ENCODE data around the gene GGACT. TPM values are rescaled to one million over a fixed set of nuclear protein-coding genes. Genes with fewer than 3 reads are reported as not detected.
"Not testable (repeated sequence)": the region's sequence is repeated elsewhere in the genome, so short reads cannot be mapped to it uniquely, and the experiment has no call there.

Gene GGACT
- total RNA-seq, 1 experiment from 2014 or later = 1.8 TPM

DNA sequence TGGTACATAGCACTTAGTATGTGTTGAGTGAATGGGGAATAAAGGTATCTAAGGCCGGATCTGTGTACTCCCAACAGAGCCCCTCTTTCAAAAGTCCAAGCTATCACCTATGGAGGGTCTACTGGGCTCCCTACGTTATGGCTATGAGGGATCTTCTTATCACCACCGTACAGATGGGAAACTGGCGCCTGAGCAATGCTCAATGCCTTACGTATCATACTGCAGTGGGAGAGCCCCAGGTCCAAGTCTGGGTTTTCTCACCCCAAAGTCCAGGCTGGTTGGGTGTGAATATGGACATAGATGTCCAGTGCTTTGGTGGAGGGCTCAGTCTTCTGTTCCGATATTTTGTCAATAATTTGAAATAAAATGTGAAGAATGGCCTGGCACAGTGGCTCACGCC, 13.1 kb upstream of the GGACT start:
- DNase-seq (ENCODE audit: low read depth) = no peak

DNA sequence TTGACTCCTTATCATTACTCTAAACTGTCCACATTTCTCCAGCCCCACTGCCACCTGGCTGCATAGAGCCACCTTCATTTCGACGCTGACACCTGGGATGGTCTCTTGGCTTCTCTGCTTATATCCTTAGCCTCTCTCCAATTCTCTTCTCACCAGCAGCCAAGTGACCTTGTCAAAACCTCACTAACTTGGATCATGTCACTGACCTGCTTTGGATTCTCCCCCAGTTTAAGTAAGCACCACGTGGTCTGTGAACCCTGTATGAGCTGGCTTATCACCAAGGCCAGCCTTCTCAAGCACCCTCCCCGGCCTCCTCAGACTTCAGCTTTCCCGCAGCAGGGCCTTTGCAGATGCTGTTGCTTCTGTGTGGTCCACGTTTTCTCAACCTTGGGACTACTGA, 12.3 kb upstream of the GGACT start:
- DNase-seq (ENCODE audit: low read depth) = no peak

DNA sequence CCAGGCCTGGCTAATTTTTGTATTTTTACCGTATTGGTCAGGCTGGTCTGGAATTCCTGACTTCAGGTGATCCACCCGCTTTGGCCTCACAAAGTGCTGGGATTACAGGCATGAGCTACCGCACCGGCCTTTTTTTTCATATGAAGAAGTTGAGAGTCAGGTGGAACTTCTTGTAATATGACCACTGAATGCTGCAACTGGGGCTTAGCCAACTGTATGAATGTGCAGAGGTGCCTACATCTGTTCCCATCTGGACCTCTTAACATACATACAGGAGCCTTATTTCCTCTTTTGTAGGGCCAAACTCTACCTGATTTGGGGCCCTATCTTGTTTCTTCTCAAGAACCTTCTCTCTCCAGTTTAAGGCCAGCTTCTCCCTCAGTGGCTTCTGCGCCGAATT, 11.9 kb upstream of the GGACT start:
- no peak for DNase-seq (ENCODE audit: low read depth)

DNA sequence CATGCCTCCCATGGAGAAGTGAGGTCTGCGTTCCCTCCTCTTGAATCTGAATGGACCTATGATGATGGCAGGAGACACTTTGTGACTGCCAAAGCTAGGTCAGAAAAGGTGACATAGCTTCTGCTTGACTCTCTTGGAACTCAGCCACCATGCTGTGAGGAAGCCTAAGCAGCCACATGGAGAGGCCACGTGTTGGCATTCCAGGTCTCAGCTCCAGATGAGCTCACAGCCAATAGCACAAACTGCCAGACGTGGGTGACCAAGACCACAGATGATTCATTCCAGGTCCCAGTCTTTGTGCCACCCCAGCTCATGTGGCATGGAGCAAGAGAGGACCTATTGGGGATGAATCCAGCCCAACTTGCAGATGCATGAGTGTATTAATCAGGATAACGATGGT, 8.7 kb upstream of the GGACT start:
- DNase-seq (ENCODE audit: low read depth) = peak; percentile 19

DNA sequence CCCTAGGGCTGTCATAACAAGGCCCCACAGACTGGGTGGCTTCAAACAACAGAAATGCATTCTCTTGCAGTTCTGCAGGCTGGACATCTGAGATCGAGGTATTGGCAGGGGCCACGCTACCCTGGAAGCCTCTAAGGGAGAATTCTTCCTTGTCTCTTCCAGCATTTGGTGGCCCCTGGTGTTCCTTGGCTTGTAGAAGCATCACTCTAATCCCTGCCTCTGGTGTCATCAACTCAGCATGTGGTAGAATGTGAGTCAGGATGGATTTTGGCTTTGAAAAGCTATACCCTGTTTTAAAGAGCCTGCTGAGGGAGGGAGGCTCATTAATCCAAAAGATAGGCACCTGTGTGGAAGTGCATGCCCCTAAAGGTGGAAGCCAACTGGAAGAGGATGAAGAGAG, 7.9 kb upstream of the GGACT start:
- DNase-seq (ENCODE audit: low read depth) = no peak

DNA sequence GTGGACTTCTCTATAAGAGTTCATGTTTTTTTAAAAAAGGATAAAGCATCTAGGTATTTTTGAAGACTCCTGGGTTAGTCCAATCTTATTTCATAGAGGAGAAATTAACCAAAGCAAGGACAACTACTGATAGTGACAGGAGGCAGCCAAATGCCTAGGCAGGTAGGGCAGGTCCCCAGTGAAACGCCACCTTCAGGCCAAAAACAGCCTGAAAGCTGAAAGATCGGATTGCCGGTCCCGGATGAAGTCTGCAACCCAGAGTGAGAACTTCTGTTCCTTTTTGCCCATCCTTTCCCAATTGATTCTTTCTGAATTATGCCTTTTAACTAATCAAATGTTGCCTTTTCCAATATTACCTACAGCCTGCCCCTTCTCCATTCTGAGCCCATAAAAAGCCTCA, 6.1 kb upstream of the GGACT start:
- DNase-seq (ENCODE audit: low read depth) = no peak

DNA sequence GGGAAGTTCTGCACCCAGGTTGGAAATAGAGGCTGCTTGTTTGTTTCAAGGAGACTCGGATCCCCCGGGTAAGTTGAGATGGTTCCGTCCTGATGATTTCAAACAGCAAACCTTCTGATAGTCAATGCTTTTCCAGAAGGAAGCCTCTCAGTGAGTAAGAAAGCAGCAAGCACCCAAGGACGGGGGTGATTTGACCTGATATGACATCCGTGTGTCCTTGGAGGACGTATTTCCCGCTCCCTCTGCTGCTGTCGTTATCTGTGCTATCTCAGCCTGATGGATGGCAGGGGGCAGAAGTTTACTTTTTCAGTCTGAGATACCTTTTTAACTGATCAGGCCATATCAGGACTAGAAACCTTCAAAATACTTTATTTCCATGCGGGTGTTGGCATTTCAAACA, 5.7 kb upstream of the GGACT start:
- DNase-seq (ENCODE audit: low read depth) = no peak

DNA sequence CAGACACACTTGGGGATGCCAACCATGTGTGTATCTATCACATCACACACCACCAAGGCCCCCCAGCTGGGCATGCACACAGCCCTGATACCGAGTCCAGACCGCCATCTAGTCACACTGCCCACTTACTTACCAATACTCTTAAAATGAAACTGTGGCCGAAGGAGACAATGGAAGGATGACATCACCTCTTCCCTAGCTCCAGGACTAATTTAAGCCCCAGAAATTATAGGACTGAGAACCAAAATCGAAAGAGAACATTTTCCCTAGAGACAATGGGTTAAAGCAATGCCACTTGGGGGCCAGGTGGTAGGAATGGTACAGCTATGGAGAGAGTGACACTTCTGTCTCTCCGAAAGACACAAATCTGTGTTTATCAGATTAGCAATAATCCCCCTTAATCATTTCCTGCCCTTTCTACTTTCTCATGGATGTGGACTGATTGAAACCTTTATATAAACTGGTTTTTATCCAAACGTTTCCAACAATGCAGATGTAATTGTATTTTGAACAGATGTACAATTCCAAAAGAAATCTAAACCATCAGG, 663 bp upstream of the GGACT start:
- no peak for DNase-seq (ENCODE audit: low read depth)

DNA sequence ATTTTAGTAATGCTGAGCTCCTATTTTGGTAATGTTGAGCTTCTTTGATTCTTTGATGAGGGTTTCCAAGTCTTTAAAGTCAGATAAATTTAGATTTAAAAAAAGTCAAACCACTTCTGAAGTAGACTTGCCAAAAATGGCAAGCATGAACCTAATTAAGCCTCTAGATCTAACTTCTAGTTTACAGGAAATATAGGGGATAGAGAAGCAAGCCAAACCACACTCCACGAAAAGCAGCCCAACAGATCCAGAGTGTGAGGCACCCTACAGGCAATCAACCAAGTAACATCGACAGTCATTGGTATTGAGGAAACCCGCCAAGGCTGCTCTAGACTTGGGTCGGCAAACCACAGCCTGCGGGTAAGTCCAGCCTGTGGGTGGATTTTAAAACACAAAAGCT, 3.7 kb downstream of the GGACT start:
- DNase-seq (ENCODE audit: low read depth) = no peak

DNA sequence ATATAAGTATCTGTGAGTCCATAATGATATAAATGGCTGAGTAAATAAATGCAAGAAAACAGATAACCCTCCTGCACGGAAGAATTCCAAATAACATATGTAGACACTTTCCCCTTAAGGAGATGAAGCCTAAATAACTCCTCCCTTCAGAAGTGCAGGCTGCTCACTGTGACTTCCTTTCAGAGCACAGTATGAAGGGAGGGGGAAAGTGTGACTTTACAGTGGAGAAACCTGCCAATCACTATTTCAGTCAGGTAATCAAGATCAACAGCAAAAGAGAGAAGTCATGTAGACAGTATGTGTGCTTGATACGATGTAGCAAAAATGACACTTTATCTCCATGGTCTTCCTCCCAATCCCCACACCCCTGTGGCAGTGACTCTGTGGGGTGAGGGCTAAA, 7.1 kb downstream of the GGACT start:
- no peak for DNase-seq (ENCODE audit: low read depth)

DNA sequence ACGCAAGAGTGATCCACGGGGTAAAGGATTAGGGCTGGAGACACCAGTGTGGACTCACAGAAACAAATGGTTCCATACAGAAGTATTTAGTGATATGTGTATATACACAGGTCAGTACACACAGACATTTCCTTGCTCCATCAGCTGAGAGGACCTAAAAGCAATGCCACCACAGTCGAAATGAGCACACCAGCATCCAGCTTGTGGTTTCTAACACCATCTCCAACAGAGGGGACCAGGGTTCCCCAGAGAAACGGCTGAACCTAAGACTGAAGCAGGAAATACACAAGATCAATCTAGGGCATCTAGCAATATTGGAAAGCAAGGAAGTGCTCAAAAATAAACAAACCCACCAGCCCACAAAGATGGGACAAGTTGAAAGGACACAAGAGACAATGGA, 7.6 kb downstream of the GGACT start:
- no peak for DNase-seq (ENCODE audit: low read depth)

DNA sequence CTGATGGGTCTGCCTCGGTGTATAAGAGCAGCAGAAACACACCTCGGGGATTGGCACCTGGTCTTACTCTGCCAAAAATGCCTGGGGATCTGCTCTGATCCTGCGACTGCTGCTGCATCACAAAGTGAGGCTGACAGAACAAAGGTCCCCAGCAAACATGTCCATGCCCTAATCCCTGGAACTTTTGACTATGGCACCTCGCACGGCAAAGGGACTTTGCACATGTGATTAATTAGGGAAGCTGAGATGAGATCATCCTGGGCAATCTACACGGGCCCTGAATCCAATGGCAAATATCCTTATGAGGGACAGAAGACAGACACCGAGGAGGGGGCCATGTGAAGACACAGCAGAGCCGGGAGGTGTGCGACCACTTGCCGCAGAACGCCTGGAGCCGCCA, 8.5 kb downstream of the GGACT start:
- DNase-seq (ENCODE audit: low read depth) = no peak

DNA sequence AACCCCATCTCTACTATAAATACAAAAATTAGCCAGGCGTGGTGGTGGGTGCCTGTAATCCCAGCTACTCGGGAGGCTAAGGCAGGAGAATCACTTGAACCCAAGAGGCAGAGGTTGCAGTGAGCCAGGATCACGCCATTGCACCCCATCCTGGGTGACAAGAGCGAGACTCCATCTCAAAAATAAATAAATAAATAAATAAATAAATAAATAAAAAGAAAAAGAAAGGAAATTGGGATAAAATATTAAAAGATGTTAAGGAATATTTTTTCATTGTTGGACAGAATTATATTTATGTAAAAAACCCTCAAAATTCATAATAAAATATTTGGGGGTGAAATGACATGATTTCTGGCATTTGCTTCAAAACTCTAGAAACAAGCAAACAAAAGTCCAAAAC, 11.3 kb downstream of the GGACT start:
- DNase-seq (ENCODE audit: low read depth) = not testable (repeated sequence)

DNA sequence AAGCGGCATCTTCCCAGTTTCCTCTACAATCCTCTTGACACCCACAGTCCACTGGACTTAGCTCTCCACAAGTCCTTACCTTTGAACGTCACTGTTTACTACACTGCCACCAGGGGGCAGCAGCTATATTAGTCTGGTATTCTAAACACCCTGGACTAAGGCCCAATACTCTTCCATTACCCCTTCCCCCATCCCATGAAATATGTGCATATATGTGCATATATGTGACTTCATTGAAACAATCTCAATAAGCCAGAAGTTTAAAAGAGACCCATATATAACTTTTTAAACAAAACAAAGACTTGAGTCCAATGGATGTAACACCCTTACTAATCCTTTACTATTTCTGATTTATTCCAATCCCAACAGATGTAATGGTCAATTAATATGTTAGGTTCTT, 15.5 kb downstream of the GGACT start:
- peak; percentile 71 for DNase-seq (ENCODE audit: low read depth)

DNA sequence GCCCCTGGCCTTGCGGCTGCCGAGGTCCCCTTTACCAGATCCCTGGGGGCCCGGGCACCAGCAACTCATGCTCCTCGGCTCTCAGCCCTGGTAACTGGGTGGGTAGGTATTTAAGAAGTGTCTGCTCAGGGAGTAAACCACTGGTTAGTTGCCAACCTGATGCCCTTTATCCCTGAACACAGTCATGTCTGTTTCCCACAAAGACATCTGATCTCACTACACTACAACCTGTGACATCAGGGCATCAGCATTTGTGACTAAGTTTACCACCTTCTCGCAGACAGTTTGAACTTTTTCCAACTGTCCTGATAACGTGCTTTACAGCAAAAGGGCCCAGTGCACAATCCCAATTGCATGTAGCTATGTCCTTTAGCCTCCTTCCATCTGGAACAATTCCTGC, 22.0 kb downstream of the GGACT start:
- peak; percentile 20 for DNase-seq (ENCODE audit: low read depth)

DNA sequence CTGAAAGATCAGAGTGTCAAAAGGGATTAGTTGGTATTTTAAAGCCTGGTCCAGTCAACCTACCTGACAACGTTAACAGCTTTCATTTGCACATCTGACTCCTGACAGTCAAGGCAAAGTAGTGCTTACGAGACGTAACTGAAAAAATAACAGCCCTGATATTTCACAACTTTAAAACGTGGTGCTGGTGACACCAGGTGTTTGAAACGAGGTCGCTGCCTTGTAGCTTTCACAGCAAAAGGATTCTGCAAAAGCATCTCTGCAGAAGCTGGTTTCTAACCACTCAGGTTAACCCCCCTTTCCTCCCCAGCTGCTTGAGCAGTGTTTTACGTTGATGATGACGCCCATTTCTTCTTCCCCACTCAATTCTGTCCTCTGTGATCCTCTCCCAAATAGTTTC, 23.3 kb downstream of the GGACT start:
- no peak for DNase-seq (ENCODE audit: low read depth)

DNA sequence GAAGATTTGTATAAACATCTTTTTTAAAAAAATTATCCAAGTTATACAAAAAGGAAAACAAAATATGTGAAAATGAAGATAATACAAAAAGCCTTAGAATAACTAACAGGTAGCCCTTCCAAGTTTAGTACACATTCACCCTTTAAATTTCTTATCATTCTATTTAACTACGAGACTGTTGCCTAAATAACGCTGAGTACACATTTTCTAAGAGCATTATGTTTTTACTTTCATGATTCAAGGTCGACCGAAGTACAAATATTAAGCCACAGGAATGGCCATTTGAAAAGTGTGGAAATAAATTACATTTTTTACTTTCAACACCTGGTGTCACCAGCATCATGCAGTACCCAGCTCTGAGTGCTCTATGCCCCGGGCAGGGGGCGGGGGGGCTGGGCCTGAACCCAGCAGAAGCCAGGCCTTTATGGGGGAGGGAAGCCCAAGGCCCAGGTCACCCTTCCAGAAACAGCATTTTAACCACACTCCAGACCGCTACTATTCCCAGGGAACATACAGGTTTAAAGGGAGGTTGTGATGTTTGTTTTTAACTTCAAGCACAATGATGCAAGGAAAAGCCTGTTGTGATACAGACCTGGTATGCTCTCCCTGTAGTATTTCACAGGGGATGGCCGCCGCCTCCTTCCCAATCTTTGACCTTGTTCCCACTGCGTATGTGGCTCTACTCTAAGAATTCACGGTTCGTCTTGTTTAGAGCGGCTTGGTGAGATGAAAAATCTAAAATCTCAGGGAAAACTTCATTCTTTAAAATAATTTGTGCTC, 24.0 kb downstream of the GGACT start:
- no peak for DNase-seq (ENCODE audit: low read depth)

DNA sequence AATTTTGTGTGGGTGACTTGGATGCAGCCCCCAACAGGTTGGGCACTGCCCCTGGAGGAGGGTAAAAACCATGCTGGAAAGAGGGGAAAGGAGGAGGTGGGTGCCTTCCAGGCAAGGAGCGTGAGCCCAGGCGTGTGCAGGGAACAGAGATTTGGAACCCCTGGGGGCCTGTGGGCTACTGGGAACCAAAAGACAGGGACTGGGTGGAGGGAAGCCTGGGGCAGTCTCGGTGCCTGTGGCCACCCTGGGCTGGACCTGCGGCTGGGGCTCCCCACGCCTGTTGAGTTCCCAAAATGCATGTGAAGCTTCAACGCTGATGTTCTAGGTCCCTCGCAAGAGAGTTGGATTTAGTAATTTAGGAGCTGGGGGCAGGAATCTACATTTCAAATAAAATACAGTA, 24.8 kb downstream of the GGACT start:
- no peak for DNase-seq (ENCODE audit: low read depth)

DNA sequence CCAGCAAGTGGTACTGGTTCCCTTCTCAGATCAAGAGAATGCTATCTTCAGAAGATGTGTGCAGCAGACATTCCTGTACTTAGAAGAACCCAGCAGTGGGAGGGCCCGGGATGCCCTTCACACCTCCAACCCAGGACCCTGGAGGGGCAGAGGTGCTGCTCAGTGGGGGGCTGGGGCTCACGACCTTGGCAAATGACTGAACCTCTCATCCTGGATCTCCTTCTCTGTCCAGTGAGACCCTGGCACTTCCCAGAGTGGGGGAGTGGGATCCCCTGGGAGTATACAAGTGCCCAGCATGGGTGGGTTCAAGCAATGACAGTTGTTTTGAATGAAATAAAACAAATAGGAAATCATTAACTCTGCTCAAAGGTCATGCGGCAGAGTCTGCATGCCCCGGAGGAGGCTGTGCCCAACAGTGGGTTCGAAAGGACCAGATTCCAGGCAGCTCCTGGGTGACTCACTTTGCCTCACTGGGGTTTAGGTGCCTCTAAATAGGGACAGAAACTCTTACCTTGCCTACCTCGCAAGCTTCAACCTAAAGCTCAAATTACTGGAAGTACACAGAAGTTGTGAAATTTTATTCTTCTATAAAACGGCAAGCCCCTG, 26.9 kb downstream of the GGACT start:
- DNase-seq (ENCODE audit: low read depth) = no peak

DNA sequence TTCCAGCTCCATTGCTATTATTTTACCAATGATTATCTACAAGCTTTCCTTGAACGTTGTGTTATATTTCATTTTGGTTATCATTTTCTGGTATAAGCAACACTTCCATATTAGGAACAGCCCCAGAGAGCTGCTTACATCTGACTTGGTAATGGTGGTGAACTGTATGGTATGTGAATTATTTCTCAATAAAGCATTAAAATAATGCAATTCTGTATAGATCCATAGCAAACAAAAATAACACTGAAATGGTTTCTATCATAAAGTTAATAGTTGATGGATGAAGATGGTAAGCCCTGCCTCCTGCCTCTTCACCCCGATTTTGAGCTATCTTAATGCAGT, 27.5 kb downstream of the GGACT start:
- DNase-seq (ENCODE audit: low read depth) = no peak

DNA sequence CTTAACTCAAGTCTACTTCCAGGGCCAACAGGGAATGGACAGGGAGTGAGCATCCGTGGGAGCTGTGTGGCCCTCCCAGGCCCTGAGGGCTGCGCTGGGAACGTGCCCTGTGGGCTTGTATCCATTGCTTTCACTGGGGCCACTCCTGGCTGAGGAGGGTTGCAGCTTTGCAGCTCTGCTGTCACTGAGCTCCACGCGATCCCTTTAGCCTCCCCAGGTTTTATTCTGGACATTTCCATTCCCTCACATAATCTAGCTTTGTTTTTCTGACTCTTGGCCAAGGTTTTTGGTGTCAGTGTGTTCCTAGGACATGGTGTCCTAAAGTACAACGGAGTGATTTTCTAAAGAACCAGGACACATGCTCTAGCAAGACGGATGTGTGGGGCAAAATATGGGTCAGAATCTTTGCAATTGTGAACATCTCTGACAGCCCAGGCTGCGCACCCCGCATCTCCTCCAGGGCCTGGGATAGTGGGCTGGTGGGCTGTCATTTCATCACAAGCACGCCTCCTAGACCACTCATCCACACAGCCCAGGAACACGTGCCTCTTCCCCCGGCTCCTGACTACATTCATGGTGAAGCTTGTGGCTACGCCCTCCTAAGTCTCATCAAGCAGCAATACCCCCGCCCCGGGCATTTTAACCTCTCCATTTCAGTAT, 28.0 kb downstream of the GGACT start:
- no peak for DNase-seq (ENCODE audit: low read depth)

DNA sequence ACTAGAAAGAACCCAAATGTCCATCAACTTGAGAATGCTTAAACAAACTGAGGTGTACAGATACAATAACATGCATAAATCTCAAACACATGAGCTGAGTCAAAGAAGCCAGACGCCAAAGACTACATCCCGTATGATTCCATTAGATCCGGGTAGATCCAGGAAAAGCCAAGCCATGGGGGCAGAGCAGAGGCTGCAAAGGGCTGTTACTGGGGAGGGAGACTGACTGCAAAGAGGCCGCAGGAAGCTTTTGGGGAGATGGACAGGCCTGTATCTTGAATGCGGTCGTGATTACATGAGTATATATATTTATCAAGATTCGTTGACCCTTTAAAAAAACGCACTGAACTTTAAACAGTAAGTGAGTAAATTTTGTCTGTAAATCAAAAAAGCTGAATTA, 28.7 kb downstream of the GGACT start:
- no peak for DNase-seq (ENCODE audit: low read depth)

DNA sequence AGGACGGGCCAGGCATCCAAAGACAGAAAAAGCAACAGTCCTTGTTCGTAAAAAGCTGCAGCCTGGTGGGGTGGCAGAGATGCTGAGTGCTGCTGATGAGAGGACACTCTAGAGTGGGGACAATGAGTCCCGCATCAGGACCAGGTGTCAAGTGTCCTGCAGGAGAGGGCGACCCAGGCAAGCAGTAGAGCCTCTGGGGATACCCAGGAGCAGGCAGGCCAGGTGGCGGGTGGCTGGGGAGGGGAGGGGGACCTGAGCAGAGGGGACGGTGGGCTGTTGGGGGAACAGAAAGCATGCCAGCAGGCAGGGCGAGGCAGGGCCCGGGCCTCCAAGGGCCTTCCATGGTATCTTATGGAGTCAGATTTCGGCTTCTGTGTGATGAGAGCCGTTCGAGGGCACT, 35.8 kb downstream of the GGACT start:
- DNase-seq (ENCODE audit: low read depth) = no peak
